HepG2 (cell line): ENCODE measurements around the gene ELL3. TPM values are rescaled to one million over a fixed set of nuclear protein-coding genes. Genes with fewer than 3 reads are reported as not detected.

Experiments
- ARID5B ChIP-seq: IDR thresholded peaks from 2 replicates; pipeline ENCODE4 v1.4.0; 2020; ENCODE audit warnings: mild to moderate bottlenecking, missing genetic modification reagents
- CC2D1A ChIP-seq: sonication (generic); formaldehyde crosslinking; IDR thresholded peaks from 2 replicates; pipeline ENCODE4 v1.8.1; 2023; ENCODE audit warnings: mild to moderate bottlenecking, missing genetic modification reagents
- GATAD2A ChIP-seq: IDR thresholded peaks from 2 replicates; pipeline ENCODE4 v1.6.1; 2016
- HDAC2 ChIP-seq: sonication (generic); formaldehyde crosslinking; IDR thresholded peaks from 2 replicates; pipeline ENCODE4 v1.4.0; 2020; ENCODE audit warnings: missing genetic modification reagents
- LCORL ChIP-seq, 2 experiments: fragments of 450-650 bp in 1 of 2; sonication (generic) in 1 of 2; formaldehyde crosslinking in 1 of 2; IDR thresholded peaks; 2 replicates each; pipeline versions ENCODE4 v1.5.0 to v1.6.1; 2017 to 2020; ENCODE audit warnings: antibody characterized with exemption in 1 of 2, missing genetic modification reagents in 1 of 2
- MNT ChIP-seq: fragments of 450-650 bp; IDR thresholded peaks from 2 replicates; pipeline ENCODE4 v1.6.1; 2016
- TRAFD1 ChIP-seq: sonication (generic); formaldehyde crosslinking; IDR thresholded peaks from 2 replicates; pipeline ENCODE4 v1.5.1; 2020; ENCODE audit warnings: missing genetic modification reagents, mild to moderate bottlenecking, borderline replicate concordance
- ZBTB34 ChIP-seq: sonication (generic); formaldehyde crosslinking; IDR thresholded peaks from 2 replicates; pipeline ENCODE4 v1.8.0; 2022; ENCODE audit warnings: mild to moderate bottlenecking, missing genetic modification reagents
- ZNF235 ChIP-seq: sonication (generic); formaldehyde crosslinking; IDR thresholded peaks from 2 replicates; pipeline ENCODE4 v1.8.1; 2023; ENCODE audit warnings: mild to moderate bottlenecking, missing genetic modification reagents, borderline replicate concordance
- ZNF30 ChIP-seq: sonication (generic); formaldehyde crosslinking; IDR thresholded peaks from 2 replicates; pipeline ENCODE4 v1.5.0; 2020; ENCODE audit warnings: mild to moderate bottlenecking, missing genetic modification reagents
- ZNF788 ChIP-seq: sonication (generic); formaldehyde crosslinking; IDR thresholded peaks from 2 replicates; pipeline ENCODE4 v1.5.0; 2020; ENCODE audit warnings: mild to moderate bottlenecking, missing genetic modification reagents, borderline replicate concordance
- polyA plus RNA-seq, 8 experiments: library from polyadenylated mRNA; depleted of rRNA in 3 of 8; stranded (reverse) in 7 of 8; unstranded in 1 of 8; fragments of >200 nt; fragmentation: Illumina TruSeq in 4 of 8; extraction: Trizol in 4 of 8; gene quantifications; 2 replicates each; pipeline versions ENCODE4 v1.2.1 to v1.2.3, GENCODE V29; 2011 to 2016; ENCODE audit warnings: low read depth in 4 of 8, missing spikeins in 1 of 8, mixed read lengths in 1 of 8; ENCODE audit not compliant: insufficient read depth in 1 of 8
- total RNA-seq, 5 experiments: library from RNA; depleted of rRNA; stranded (reverse); fragments of >200 nt; fragmentation: Illumina TruSeq; extraction: Trizol; gene quantifications; 2 replicates each; pipeline ENCODE4 v1.2.3, GENCODE V29; 2016; ENCODE audit warnings: low read depth in 1 of 5
- TF ChIP-seq, protein P1 (sequence below): sonication (generic); formaldehyde crosslinking; IDR thresholded peaks from 2 replicates; pipeline ENCODE4 v1.4.0; 2020; ENCODE audit warnings: mild to moderate bottlenecking, missing genetic modification reagents

The ELL3 gene
- total and polyA plus RNA-seq, 2 of the 13 experiments (the other 11 are each of a cell fraction or from before 2014, with no cell fraction given): 6.1 to 8.8 TPM

DNA sequence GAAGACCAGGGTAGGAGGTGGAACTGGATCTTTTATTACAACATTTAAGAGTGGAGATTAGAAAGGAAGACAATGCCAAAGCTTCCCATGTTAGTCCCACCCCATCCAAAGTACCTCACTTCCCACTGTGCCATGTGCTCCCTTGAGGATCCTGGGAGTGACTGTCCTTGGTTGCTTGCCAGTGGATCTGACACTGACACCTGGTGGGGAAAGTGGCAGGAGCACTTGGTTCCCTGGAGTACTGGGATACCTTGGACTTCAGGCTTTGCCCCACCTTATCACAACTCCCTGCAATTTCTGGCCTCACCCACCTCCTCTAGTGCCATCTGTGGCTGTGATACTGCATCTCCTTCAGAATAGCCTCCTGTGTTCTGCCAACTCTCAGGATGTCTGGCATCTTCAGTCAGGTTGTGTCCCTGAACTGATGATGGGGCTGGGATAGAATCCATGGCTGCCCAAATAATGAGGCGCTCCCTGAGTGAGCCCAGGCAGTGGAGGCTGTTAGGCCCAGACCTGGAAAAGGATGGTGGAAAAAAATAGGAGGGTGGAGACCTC is 1.3 kb downstream of the ELL3 start (continued):
- TF ChIP-seq, protein P1, sequence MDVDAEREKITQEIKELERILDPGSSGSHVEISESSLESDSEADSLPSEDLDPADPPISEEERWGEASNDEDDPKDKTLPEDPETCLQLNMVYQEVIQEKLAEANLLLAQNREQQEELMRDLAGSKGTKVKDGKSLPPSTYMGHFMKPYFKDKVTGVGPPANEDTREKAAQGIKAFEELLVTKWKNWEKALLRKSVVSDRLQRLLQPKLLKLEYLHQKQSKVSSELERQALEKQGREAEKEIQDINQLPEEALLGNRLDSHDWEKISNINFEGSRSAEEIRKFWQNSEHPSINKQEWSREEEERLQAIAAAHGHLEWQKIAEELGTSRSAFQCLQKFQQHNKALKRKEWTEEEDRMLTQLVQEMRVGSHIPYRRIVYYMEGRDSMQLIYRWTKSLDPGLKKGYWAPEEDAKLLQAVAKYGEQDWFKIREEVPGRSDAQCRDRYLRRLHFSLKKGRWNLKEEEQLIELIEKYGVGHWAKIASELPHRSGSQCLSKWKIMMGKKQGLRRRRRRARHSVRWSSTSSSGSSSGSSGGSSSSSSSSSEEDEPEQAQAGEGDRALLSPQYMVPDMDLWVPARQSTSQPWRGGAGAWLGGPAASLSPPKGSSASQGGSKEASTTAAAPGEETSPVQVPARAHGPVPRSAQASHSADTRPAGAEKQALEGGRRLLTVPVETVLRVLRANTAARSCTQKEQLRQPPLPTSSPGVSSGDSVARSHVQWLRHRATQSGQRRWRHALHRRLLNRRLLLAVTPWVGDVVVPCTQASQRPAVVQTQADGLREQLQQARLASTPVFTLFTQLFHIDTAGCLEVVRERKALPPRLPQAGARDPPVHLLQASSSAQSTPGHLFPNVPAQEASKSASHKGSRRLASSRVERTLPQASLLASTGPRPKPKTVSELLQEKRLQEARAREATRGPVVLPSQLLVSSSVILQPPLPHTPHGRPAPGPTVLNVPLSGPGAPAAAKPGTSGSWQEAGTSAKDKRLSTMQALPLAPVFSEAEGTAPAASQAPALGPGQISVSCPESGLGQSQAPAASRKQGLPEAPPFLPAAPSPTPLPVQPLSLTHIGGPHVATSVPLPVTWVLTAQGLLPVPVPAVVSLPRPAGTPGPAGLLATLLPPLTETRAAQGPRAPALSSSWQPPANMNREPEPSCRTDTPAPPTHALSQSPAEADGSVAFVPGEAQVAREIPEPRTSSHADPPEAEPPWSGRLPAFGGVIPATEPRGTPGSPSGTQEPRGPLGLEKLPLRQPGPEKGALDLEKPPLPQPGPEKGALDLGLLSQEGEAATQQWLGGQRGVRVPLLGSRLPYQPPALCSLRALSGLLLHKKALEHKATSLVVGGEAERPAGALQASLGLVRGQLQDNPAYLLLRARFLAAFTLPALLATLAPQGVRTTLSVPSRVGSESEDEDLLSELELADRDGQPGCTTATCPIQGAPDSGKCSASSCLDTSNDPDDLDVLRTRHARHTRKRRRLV (CRISPR knock-in tag): no peak
- TF ChIP-seq CC2D1A (no peak), HDAC2 (CRISPR knock-in tag) (peak; percentile 47; the same call in 1 of the 2 replicates), LCORL (IDR thresholded peaks at IDR 0.05) (no peak), LCORL (CRISPR knock-in tag; IDR thresholded peaks at IDR 0.05) (0 out of 2 replicates have a peak, but pooled peaks have one; percentile 44), ZBTB34 (CRISPR knock-in tag) (no peak), TRAFD1 (CRISPR knock-in tag) (no peak), GATAD2A (CRISPR knock-in tag) (peak; percentile 37; the same call in 1 of the 2 replicates), ARID5B (peak; percentile 31; the same call in 1 of the 2 replicates), ZNF30 (CRISPR knock-in tag) (no peak), MNT (no peak), ZNF235 (CRISPR knock-in tag) (no peak), ZNF788 (no peak)
